Caco-2 (cell line): Measurements from ENCODE around the gene MOB3B. TPM values are rescaled to one million over a fixed set of nuclear protein-coding genes. Genes with fewer than 3 reads are reported as not detected.

Source experiments
- BruUV-seq: library from RNA; stranded (reverse); fragments of 400-500 nt; replicated peaks from 2 replicates; lab custom pipeline; 2021; lab: Mats Ljungman, UMichigan
- CTCF ChIA-PET: fragments of 300-600 bp; sonication (Branson Sonifier 250); formaldehyde crosslinking; loops from one replicate; lab custom pipeline; 2022; ENCODE audit warnings: antibody characterized with exemption; lab: Charles Lee
- POLR2A ChIA-PET: fragments of 300-600 bp; sonication (Branson Sonifier 250); formaldehyde crosslinking; loops from one replicate; lab custom pipeline; 2022; ENCODE audit warnings: antibody characterized with exemption; lab: Charles Lee
- DNase-seq, 2 experiments: peaks; one replicate each; pipeline versions ENCODE4 v3.0.0 to v3.0.0-alpha.2; 2020 to 2022
- H3K27me3 ChIP-seq: replicated peaks from 2 replicates; pipeline ENCODE4 v1.6.0; 2011; ENCODE audit warnings: low read length; ENCODE audit not compliant: control insufficient read depth, insufficient read depth
- H3K36me3 ChIP-seq: 2 replicates; pipeline ENCODE4 v1.5.1; 2011; ENCODE audit warnings: low read length; ENCODE audit not compliant: control insufficient read depth, insufficient read depth
- H3K4me1 ChIP-seq: fragments of 250-450 bp; sonication (Bioruptor Pico); 2 replicates; pipeline ENCODE4 v1.5.1; 2020; ENCODE audit warnings: mild to moderate bottlenecking
- H3K4me3 ChIP-seq: 2 replicates; pipeline ENCODE4 v1.5.1; 2011; ENCODE audit warnings: low read depth, mild to moderate bottlenecking, control low read depth, low read length
- H3K9me3 ChIP-seq: fragments of 250-450 bp; sonication (Bioruptor Pico); 2 replicates; pipeline ENCODE4 v1.5.1; 2020; ENCODE audit warnings: mild to moderate bottlenecking, moderate library complexity
- H3K27ac Mint-ChIP-seq: one replicate; pipeline ENCODE4 v1.8.0; 2022; ENCODE audit warnings: mixed read lengths; ENCODE audit not compliant: unreplicated experiment
- H3K27me3 Mint-ChIP-seq: one replicate; pipeline ENCODE4 v1.8.0; 2022; ENCODE audit warnings: mixed read lengths; ENCODE audit not compliant: insufficient read depth, unreplicated experiment
- H3K36me3 Mint-ChIP-seq: one replicate; pipeline ENCODE4 v1.8.0; 2022; ENCODE audit warnings: mild to moderate bottlenecking, mixed read lengths; ENCODE audit not compliant: insufficient read depth, unreplicated experiment
- H3K4me1 Mint-ChIP-seq: one replicate; pipeline ENCODE4 v1.8.0; 2022; ENCODE audit warnings: low read depth, mixed read lengths; ENCODE audit not compliant: unreplicated experiment
- H3K4me3 Mint-ChIP-seq: one replicate; pipeline ENCODE4 v1.8.0; 2022; ENCODE audit warnings: mild to moderate bottlenecking, moderate library complexity, mixed read lengths; ENCODE audit not compliant: unreplicated experiment
- H3K9me3 Mint-ChIP-seq: one replicate; pipeline ENCODE4 v1.8.0; 2022; ENCODE audit warnings: mixed read lengths; ENCODE audit not compliant: unreplicated experiment
- CTCF ChIP-seq, 2 experiments: fragments of 200-600 bp in 1 of 2; IDR thresholded peaks; 1 replicate in 1 of 2; 2 replicates in 1 of 2; pipeline versions ENCODE4 v1.5.1 to v1.8.0; 2011 to 2022; ENCODE audit warnings: antibody characterized with exemption in 1 of 2, control low read depth in 1 of 2, inconsistent platforms in 1 of 2, low read depth in 1 of 2, low read length in 1 of 2, mild to moderate bottlenecking in 1 of 2, moderate library complexity in 1 of 2; ENCODE audit not compliant: insufficient read depth in 1 of 2, severe bottlenecking in 1 of 2, unreplicated experiment in 1 of 2
- intact Hi-C: fragments of 100-400 bp; cut with micrococcal nuclease; formaldehyde crosslinking; loops from one replicate; pipeline ENCODE4 v1.10.0; 2022; ENCODE audit not compliant: unreplicated experiment
- total RNA-seq: library from RNA; stranded (reverse); gene quantifications from 2 replicates; pipeline ENCODE4 v1.2.3, GENCODE V29; 2022

MOB3B gene
- total RNA-seq, 1 experiment from 2014 or later: 5.3 TPM

GRCh38 chr9:27311184-27311583, 218.4 kb downstream of the MOB3B start:
- Mint-ChIP-seq H3K27ac (no peak overlapping the region), H3K27me3 (peaks cover 3% of the 10 kb centered on the region), H3K9me3 (no peaks in the 10 kb centered on the region), H3K36me3 (no peaks in the 10 kb centered on the region), H3K4me1 (no peaks in the 10 kb centered on the region), H3K4me3 (no peak overlapping the region)
- H3K27me3 ChIP-seq: no peaks in the 10 kb centered on the region
- H3K4me1 ChIP-seq: no peaks in the 10 kb centered on the region
- no peak for DNase-seq
- CTCF ChIA-PET: no interaction called here
- H3K4me3 ChIP-seq: no peak overlapping the region
- TF ChIP-seq CTCF (IDR thresholded peaks at IDR 0.05; ENCODE audit: insufficient read depth in 1 of 2, low read depth in 1 of 2, low read length in 1 of 2, severe bottlenecking in 1 of 2, unreplicated experiment in 1 of 2): no peak
- H3K36me3 ChIP-seq: no peaks in the 10 kb centered on the region
- POLR2A ChIA-PET: no interaction called here
- BruUV-seq: no TSS peak
- H3K9me3 ChIP-seq: no peaks in the 10 kb centered on the region
- intact Hi-C loops: no loop called here

- H3K4me1 Mint-ChIP-seq: no peaks in the 10 kb centered on the region
- H3K4me1 ChIP-seq: no peaks in the 10 kb centered on the region
- no peak overlapping the region for H3K27ac Mint-ChIP-seq
- H3K9me3 ChIP-seq: no peaks in the 10 kb centered on the region
- H3K36me3 Mint-ChIP-seq: no peaks in the 10 kb centered on the region
- no peak overlapping the region for H3K4me3 ChIP-seq
- H3K27me3 Mint-ChIP-seq: peaks cover 3% of the 10 kb centered on the region
- no peak for DNase-seq
- no peaks in the 10 kb centered on the region for H3K36me3 ChIP-seq
- H3K4me3 Mint-ChIP-seq: no peak overlapping the region
- no peaks in the 10 kb centered on the region for H3K9me3 Mint-ChIP-seq
- CTCF ChIA-PET: no interaction called here
- POLR2A ChIA-PET: no interaction called here
- TF ChIP-seq CTCF (IDR thresholded peaks at IDR 0.05; ENCODE audit: insufficient read depth in 1 of 2, low read depth in 1 of 2, low read length in 1 of 2, severe bottlenecking in 1 of 2, unreplicated experiment in 1 of 2): no peak
- no TSS peak for BruUV-seq
- intact Hi-C loops: no loop called here
- no peaks in the 10 kb centered on the region for H3K27me3 ChIP-seq
Observed at GRCh38 chr9:27310582-27310981, 219.0 kb downstream of the MOB3B start.

GRCh38 chr9:27308691-27309390, 220.8 kb downstream of the MOB3B start:
- Mint-ChIP-seq H3K4me1 (no peaks in the 10 kb centered on the region), H3K27me3 (peaks cover 3% of the 10 kb centered on the region), H3K4me3 (no peak overlapping the region), H3K36me3 (no peaks in the 10 kb centered on the region), H3K27ac (no peak overlapping the region), H3K9me3 (no peaks in the 10 kb centered on the region)
- ChIA-PET CTCF (no interaction called here), POLR2A (no interaction called here)
- no TSS peak for BruUV-seq
- Histone ChIP-seq H3K27me3 (no peaks in the 10 kb centered on the region), H3K36me3 (no peaks in the 10 kb centered on the region), H3K9me3 (no peaks in the 10 kb centered on the region), H3K4me3 (no peak overlapping the region), H3K4me1 (no peaks in the 10 kb centered on the region)
- intact Hi-C loops: no loop called here
- TF ChIP-seq CTCF (IDR thresholded peaks at IDR 0.05; ENCODE audit: insufficient read depth in 1 of 2, low read depth in 1 of 2, low read length in 1 of 2, severe bottlenecking in 1 of 2, unreplicated experiment in 1 of 2): no peak
- no peak for DNase-seq
